Esophagus muscularis mucosa (tissue), 4 donors: ENCODE measurements around the gene CYP1A2.

Experiments
- EP300 ChIP-seq: sonication (generic); formaldehyde crosslinking; IDR thresholded peaks from one replicate; pipeline ENCODE4 v1.6.1; 2017; ENCODE audit warnings: antibody characterized with exemption
- POLR2A ChIP-seq: fragments of 450-650 bp; IDR thresholded peaks from one replicate; pipeline ENCODE4 v1.6.1; 2017; ENCODE audit warnings: antibody characterized with exemption, moderate library complexity, mild to moderate bottlenecking, low read depth
- POLR2AphosphoS5 ChIP-seq, 2 donors: sonication (generic); formaldehyde crosslinking; IDR thresholded peaks; one replicate each; pipeline ENCODE4 v1.6.1; 2017; ENCODE audit warnings: antibody characterized with exemption in 2 of 2
- TF ChIP-seq, protein P1 (sequence below), 3 experiments: fragments of 200-600 bp in 2 of 3; fragments of 450-650 bp in 1 of 3; sonication (generic) in 2 of 3; IDR thresholded peaks; one replicate each; pipeline ENCODE4 v1.5.1; 2017 to 2019; ENCODE audit warnings: antibody characterized with exemption in 3 of 3, mild to moderate bottlenecking in 2 of 3, moderate library complexity in 1 of 3

DNA sequence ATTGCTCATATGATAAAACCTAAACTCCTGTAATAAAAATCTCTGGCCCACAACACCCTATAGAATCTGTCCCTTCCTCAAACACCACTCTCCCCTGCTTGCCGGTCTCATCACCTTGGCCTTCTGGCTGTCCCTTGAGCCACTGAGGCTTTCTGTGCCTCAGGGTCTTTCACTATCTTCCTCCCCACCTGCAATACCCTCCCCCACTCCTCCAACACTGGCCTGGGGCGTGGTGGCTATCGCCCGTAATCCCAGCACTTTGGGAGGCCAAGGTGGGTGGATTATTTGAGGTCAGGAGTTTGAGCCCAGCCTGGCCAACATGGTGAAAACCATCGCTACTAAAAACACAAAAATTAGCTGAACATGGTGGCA is 29.9 kb downstream of the CYP1A2 start:
- TF ChIP-seq POLR2AphosphoS5 (IDR thresholded peaks at IDR 0.05): no peak
- no peak for TF ChIP-seq POLR2A
- TF ChIP-seq, protein P1, sequence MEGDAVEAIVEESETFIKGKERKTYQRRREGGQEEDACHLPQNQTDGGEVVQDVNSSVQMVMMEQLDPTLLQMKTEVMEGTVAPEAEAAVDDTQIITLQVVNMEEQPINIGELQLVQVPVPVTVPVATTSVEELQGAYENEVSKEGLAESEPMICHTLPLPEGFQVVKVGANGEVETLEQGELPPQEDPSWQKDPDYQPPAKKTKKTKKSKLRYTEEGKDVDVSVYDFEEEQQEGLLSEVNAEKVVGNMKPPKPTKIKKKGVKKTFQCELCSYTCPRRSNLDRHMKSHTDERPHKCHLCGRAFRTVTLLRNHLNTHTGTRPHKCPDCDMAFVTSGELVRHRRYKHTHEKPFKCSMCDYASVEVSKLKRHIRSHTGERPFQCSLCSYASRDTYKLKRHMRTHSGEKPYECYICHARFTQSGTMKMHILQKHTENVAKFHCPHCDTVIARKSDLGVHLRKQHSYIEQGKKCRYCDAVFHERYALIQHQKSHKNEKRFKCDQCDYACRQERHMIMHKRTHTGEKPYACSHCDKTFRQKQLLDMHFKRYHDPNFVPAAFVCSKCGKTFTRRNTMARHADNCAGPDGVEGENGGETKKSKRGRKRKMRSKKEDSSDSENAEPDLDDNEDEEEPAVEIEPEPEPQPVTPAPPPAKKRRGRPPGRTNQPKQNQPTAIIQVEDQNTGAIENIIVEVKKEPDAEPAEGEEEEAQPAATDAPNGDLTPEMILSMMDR (IDR thresholded peaks at IDR 0.05): no peak
- no peak for TF ChIP-seq EP300
